ENCODE measurements around the gene KLHDC8A. TPM values are rescaled to one million over a fixed set of nuclear protein-coding genes. Genes with fewer than 3 reads are reported as not detected.

The KLHDC8A gene
- total and polyA plus RNA-seq, 9 of the 15 experiments (the other 6 are each of a cell fraction or from before 2014, with no cell fraction given), result 0.01 to 0.54 (median 0.04) TPM; not detected in 6

GRCh38 chr1:205321162-205321958 is 35.4 kb downstream of the KLHDC8A start, which contains the start of gene NUAK2 (continued):
- TF ChIP-seq RREB1 (CRISPR knock-in tag; IDR thresholded peaks at IDR 0.05), result 0 out of 2 replicates have a peak, but pooled peaks have one; percentile 66
- TF ChIP-seq SP1 (CRISPR knock-in tag; IDR thresholded peaks at IDR 0.05), result peak; percentile 92
- TF ChIP-seq ZFP36 (IDR thresholded peaks at IDR 0.05; ENCODE audit: low read depth, low read length, partially characterized antibody), result peak; percentile 57
- peak; percentile 76; the same call in 1 of the 2 replicates for TF ChIP-seq ZNF609 (CRISPR knock-in tag; IDR thresholded peaks at IDR 0.05; ENCODE audit: borderline replicate concordance)
- peak; percentile 62 for TF ChIP-seq POLR2G (IDR thresholded peaks at IDR 0.05; ENCODE audit: low read depth, low read length)
- no peak for TF ChIP-seq DACH1 (IDR thresholded peaks at IDR 0.05; ENCODE audit: partially characterized antibody)
- 0 out of 2 replicates have a peak, but pooled peaks have one; percentile 8 for TF ChIP-seq CHD2 (IDR thresholded peaks at IDR 0.05; ENCODE audit: low read depth, low read length)
- TF ChIP-seq CTCF (IDR thresholded peaks at IDR 0.05 in 2 of 3, conservative IDR thresholded peaks at IDR 0.05 in 1 of 3; ENCODE audit: insufficient read depth in 2 of 3, low read depth in 1 of 3, low read length in 3 of 3), result peak; percentile 41 to 79 (median 47); a peak in 5 of 6 replicates
- TF ChIP-seq MCM7 (IDR thresholded peaks at IDR 0.05), result no peak
- TF ChIP-seq FOS (IDR thresholded peaks at IDR 0.05; ENCODE audit: extremely low read depth, insufficient read length), result peak; percentile 71
- TF ChIP-seq RB1 (IDR thresholded peaks at IDR 0.05; ENCODE audit: low read depth), result peak; percentile 77
- TF ChIP-seq SMARCE1 (IDR thresholded peaks at IDR 0.05), result no peak; the same call in 1 of the 2 replicates
